GM06990 (cell line): Measurements from ENCODE around the gene CBX8.

Experiments
- DNase-seq: peaks from one replicate; pipeline ENCODE4 v3.0.0-alpha.2; 2011; ENCODE audit not compliant: insufficient read length; ENCODE audit errors: extremely low read depth
- H3K27me3 ChIP-seq: replicated peaks from 2 replicates; pipeline ENCODE4 v1.6.0; 2011; ENCODE audit warnings: low read length; ENCODE audit not compliant: control insufficient read depth, insufficient read depth
- H3K36me3 ChIP-seq: 2 replicates; pipeline ENCODE4 v1.5.1; 2011; ENCODE audit warnings: low read length; ENCODE audit not compliant: control insufficient read depth, insufficient read depth
- H3K4me3 ChIP-seq: replicated peaks from 2 replicates; pipeline ENCODE4 v1.5.1; 2011; ENCODE audit warnings: low read depth, mild to moderate bottlenecking, control low read depth, low read length
- CTCF ChIP-seq: IDR thresholded peaks from 2 replicates; pipeline ENCODE4 v1.5.1; 2011; ENCODE audit warnings: low read length, control low read depth, mild to moderate bottlenecking, inconsistent platforms; ENCODE audit not compliant: insufficient read depth, poor library complexity, severe bottlenecking

CBX8 gene

DNA sequence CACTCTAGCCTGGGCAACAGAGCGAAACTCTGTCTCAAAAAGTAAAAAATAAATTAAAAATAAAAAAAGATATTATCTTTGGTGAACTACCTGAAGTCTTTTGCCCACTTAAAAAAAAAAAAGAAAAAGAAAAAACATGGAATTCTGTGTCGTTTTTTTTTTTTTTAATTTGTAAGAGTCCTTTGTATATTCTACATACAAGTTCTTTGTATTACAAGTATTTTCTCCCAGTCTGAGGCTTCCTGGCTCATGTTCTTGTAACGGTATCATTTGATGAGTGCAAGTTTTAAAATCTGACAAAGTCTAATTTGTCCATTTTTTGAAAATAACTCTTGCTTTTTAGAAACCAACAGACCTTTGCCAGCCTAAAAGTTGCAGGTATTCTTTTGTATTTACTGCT lies 31.2 kb downstream of the CBX8 start:
- Histone ChIP-seq H3K27me3 (no peaks in the 10 kb centered on the region; the same call in 1 of the 2 replicates), H3K4me3 (no peak overlapping the region), H3K36me3 (no peaks in the 10 kb centered on the region)
- no peak for TF ChIP-seq CTCF
- DNase-seq: no peak

DNA sequence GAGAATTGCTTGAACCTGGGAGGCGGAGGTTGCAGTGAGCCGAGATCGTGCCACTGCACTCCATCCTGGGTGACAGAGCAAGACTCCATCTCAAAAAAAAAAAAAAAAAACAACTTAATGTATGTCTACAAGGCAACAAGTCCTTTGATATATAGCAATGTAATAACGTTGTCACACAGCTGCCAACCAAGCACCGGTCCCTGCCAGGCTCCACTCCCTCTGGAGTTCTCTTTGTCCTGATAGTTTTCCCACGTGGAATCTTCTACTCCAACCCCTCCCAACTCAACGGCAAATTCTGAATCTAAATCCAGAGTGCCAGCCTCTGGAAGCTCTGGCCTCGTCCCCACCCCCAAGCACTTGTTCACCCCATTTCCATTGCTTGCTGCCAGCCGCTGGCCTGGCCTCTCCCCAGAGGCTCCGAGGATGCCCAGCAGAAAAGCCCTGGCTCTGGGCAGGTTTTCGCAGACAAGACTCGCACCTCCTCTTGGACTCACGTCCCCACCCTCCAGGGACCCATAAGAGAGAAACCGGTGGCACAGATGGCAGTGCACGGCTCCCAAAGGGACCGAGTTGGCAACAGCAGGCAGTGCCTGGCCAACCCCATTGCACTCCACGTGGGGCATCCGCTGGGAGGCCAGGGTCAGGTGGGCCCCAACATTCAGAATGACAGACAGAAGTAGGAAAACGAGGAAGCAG lies 34.8 kb downstream of the CBX8 start:
- Histone ChIP-seq H3K36me3 (no peaks in the 10 kb centered on the region), H3K27me3 (no peaks in the 10 kb centered on the region), H3K4me3 (no peak overlapping the region)
- DNase-seq: no peak
- no peak for TF ChIP-seq CTCF

GRCh38 chr17:79760197-79760906 lies 36.5 kb downstream of the CBX8 start:
- H3K4me3 ChIP-seq: peak overlapping the region; percentile 34; the same call in 1 of the 2 replicates
- H3K36me3 ChIP-seq: no peaks in the 10 kb centered on the region
- no peaks in the 10 kb centered on the region for H3K27me3 ChIP-seq
- no peak for DNase-seq
- no peak for TF ChIP-seq CTCF

DNA sequence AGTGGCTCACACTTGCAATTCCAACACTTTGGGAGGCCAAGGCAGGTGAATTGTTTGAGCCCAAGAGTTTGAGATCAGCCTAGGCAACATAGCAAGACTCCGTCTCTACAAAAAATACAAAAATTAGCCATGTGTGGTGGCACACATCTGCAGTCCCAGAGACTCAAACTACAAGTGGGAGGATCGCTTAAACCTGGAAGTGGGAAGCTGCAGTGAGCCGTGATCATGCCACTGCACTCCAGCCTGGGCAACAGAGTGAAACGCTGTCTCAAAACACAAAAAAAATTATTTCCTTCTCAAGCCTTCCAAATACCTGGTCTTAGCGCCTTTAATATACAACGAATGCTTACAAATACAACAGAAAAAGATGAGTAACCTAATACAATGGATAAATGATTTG lies 38.6 kb downstream of the CBX8 start:
- Histone ChIP-seq H3K4me3 (no peak overlapping the region), H3K27me3 (no peaks in the 10 kb centered on the region), H3K36me3 (no peaks in the 10 kb centered on the region)
- DNase-seq: no peak
- no peak for TF ChIP-seq CTCF

GRCh38 chr17:79757140-79757745 lies 39.6 kb downstream of the CBX8 start:
- no peak for TF ChIP-seq CTCF
- no peaks in the 10 kb centered on the region for H3K36me3 ChIP-seq
- H3K27me3 ChIP-seq: no peaks in the 10 kb centered on the region
- no peak overlapping the region for H3K4me3 ChIP-seq
- DNase-seq: no peak
